VCaP (cell line): ENCODE results near the gene ALDH1A1.
A peak's percentile ranks its signal among the peaks of the same experiment; 100 is the strongest.

Experiments
- H3K27ac ChIP-seq: fragments of 450-650 bp; 2 replicates; pipeline ENCODE4 v1.5.1; 2017
- CTCF ChIP-seq: fragments of 450-650 bp; conservative IDR thresholded peaks from 2 replicates; pipeline ENCODE4 v1.5.1; 2017; ENCODE audit warnings: mild to moderate bottlenecking, moderate library complexity

The ALDH1A1 gene

DNA sequence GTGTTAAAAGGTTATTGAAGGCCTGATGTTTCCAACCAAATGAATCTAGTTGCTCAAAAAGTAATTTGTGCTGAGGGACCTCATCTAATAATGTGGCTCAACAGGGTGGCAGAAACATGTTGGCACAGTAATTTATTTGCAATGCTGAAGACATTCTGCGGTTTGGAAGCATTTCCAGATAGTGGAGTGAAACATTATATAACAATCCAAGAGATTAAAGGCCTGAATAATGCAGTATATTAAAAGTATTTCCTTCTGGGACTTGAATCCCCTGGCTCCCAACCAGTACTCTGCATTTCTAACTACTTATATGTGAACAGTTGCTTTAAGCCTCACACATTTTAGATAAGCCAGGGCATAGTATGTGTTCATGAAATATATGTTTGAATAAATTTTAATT, 25.9 kb upstream of the ALDH1A1 start:
- no peak overlapping the region for H3K27ac ChIP-seq
- TF ChIP-seq CTCF = no peak

DNA sequence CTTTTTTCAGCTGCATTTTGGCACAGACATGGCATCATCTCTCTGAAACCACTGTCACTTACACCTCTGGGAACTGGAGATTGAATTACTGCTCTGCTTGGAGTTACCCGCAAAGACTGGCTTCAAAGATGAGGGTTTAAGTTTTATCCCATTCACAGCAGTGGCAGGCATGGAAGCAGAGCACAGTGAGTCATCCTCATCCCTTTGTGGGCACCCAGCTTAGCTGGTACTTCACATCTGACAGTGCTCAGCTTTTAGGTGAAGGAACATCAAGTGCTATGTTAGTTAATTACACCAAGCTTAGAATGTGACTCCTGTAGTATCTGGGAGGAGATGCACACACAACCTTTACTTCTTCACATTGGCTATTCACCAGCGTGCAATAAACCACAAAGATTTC, 24.8 kb upstream of the ALDH1A1 start:
- no peak overlapping the region for H3K27ac ChIP-seq
- no peak for TF ChIP-seq CTCF

DNA sequence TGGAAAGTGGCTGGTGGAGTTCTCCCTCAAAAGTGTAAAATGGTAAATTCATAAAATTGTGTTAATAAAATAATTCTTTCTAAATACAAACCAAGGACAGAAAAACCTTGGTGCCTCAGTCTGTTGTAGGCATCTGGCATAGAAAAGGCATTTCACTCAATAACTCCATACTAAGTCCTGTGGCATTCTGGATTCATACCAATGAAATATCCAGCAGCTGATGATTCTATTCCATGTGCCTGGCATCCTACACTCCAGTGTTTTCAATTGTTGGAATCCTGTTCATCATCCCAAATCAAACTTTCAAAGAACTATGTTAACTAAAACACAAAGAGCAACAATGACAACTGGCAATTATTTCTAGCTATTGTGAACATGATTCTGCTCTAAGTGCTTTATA, 21.6 kb upstream of the ALDH1A1 start:
- H3K27ac ChIP-seq = no peak overlapping the region
- no peak for TF ChIP-seq CTCF

GRCh38 chr9:72972636-72973035, 19.8 kb upstream of the ALDH1A1 start:
- no peak overlapping the region for H3K27ac ChIP-seq
- TF ChIP-seq CTCF = no peak

DNA sequence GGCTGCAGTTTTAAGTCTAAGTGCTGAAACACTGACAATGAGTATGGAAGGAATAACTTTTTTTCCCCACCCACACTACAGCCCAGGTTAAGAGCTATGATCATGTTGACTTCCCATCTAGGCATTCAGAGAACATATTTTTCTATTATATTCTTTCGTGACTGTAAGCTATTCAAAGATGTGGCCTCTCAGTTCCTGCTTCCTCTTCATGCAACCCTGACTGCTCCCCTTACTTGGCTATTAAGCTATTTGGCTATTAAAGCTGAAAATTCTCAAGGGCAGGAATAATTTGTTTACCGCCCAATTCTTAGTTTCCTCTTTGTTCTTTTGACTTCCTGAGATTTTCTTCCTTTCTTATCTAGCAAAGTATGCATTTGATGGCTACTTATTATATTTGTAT, 18.6 kb upstream of the ALDH1A1 start:
- TF ChIP-seq CTCF = no peak
- H3K27ac ChIP-seq = no peak overlapping the region

DNA sequence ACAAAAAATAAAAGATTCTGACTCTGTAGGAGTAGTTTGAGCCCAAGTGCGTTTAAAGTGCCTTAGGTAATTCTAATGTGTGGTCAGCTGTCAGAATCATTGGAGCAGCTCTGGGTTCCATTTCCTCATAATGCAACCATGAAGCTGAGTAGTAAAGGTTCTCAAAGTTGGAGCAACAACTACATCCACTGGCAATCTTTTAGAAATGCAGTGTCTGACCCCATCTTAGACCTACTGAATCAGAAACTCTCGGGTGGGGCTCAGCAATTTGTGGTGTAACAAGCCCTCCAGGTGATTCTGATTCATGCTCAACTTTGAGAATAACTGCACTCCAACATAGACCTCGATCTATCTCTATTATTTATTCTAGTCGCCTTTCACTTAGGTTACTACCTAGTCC, 7.6 kb upstream of the ALDH1A1 start:
- no peak overlapping the region for H3K27ac ChIP-seq

GRCh38 chr9:72958485-72959281, 5.8 kb upstream of the ALDH1A1 start:
- H3K27ac ChIP-seq = no peak overlapping the region
- no peak for TF ChIP-seq CTCF

More for the DNA sequence above, 7.6 kb upstream of the ALDH1A1 start:
- TF ChIP-seq CTCF = 0 out of 2 replicates have a peak, but pooled peaks have one; percentile 13
